Endothelial cell of umbilical vein (primary cell): ENCODE data around the gene ZNF124. TPM values are rescaled to one million over a fixed set of nuclear protein-coding genes. Genes with fewer than 3 reads are reported as not detected.

ENCODE experiments used
- BruUV-seq: library from RNA; stranded (reverse); fragments of 400-500 nt; replicated peaks from 2 replicates; lab custom pipeline; 2021; lab: Mats Ljungman, UMichigan
- CTCF ChIA-PET: fragments of 300-600, 350-600 bp; sonication (Branson Sonifier 250); formaldehyde crosslinking; loops from one replicate; lab custom pipeline; 2021; ENCODE audit warnings: antibody characterized with exemption, inconsistent platforms; lab: Charles Lee
- POLR2A ChIA-PET: fragments of 300-600, 350-600 bp; sonication (Branson Sonifier 250); formaldehyde crosslinking; loops from one replicate; lab custom pipeline; 2021; ENCODE audit warnings: antibody characterized with exemption, inconsistent platforms; lab: Charles Lee
- DNase-seq: peaks from one replicate; pipeline ENCODE4 v3.0.0-alpha.2; 2011; ENCODE audit warnings: low read depth, low spot score
- FAIRE-seq: peaks from 2 replicates; lab custom pipeline; 2011; peaks lifted over from hg19 to GRCh38; lab: Jason Lieb, UNC
- H2AFZ ChIP-seq: 2 replicates; pipeline ENCODE4 v1.6.0; 2012; ENCODE audit warnings: low read depth, low read length, control low read depth, inconsistent platforms
- H3K27ac ChIP-seq: 2 replicates; pipeline ENCODE4 v1.5.1; 2011; ENCODE audit warnings: low read depth, mild to moderate bottlenecking, control low read depth, low read length, moderate library complexity; ENCODE audit not compliant: insufficient read depth
- H3K27me3 ChIP-seq, 2 experiments: 2 replicates each; pipeline versions ENCODE4 v1.6.0 to v1.6.1; 2011; ENCODE audit warnings: low read length in 2 of 2, mixed read lengths in 1 of 2; ENCODE audit not compliant: control insufficient read depth in 2 of 2, insufficient read depth in 2 of 2
- H3K36me3 ChIP-seq, 2 experiments: 2 replicates in 1 of 2; 3 replicates in 1 of 2; pipeline ENCODE4 v1.5.1; 2011; ENCODE audit warnings: low read length in 2 of 2, mild to moderate bottlenecking in 1 of 2, moderate library complexity in 1 of 2; ENCODE audit not compliant: control insufficient read depth in 2 of 2, insufficient read depth in 2 of 2; ENCODE audit errors: extremely low read depth in 1 of 2
- H3K4me1 ChIP-seq: 3 replicates; pipeline ENCODE4 v1.5.1; 2011; ENCODE audit warnings: mild to moderate bottlenecking, low read length; ENCODE audit not compliant: control insufficient read depth, insufficient read depth; ENCODE audit errors: extremely low read depth
- H3K4me2 ChIP-seq: 2 replicates; pipeline ENCODE4 v1.6.1; 2011; ENCODE audit warnings: low read length, control low read depth, mixed read lengths; ENCODE audit not compliant: insufficient read depth
- H3K4me3 ChIP-seq, 3 experiments: fragments of 200-600 bp in 1 of 3; sonication (generic), shearing (Covaris generic) in 1 of 3; replicated peaks in 1 of 3; 2 replicates each; pipeline ENCODE4 v1.5.1; 2011 to 2016; ENCODE audit warnings: control low read depth in 3 of 3, low read length in 3 of 3, mild to moderate bottlenecking in 2 of 3, inconsistent platforms in 1 of 3, low read depth in 1 of 3, moderate library complexity in 1 of 3; ENCODE audit not compliant: insufficient read depth in 1 of 3
- H3K79me2 ChIP-seq: 2 replicates; pipeline ENCODE4 v1.6.0; 2012; ENCODE audit warnings: low read length, inconsistent platforms; ENCODE audit not compliant: control insufficient read depth, insufficient read depth
- H3K9ac ChIP-seq: replicated peaks from 2 replicates; pipeline ENCODE3; 2011; ENCODE audit warnings: low read length, control low read depth; ENCODE audit not compliant: insufficient read depth; ENCODE audit errors: extremely low read depth
- H3K9me1 ChIP-seq: replicated peaks from 3 replicates; pipeline ENCODE4 v1.6.0; 2011; ENCODE audit warnings: mild to moderate bottlenecking, low read length; ENCODE audit not compliant: control insufficient read depth, insufficient read depth; ENCODE audit errors: extremely low read depth
- H3K9me3 ChIP-seq: replicated peaks from 2 replicates; pipeline ENCODE4 v1.5.1; 2012; ENCODE audit warnings: low read length, inconsistent platforms; ENCODE audit not compliant: control insufficient read depth, insufficient read depth
- H4K20me1 ChIP-seq: replicated peaks from 2 replicates; pipeline ENCODE3; 2011; ENCODE audit warnings: mild to moderate bottlenecking, low read length; ENCODE audit not compliant: control insufficient read depth, insufficient read depth; ENCODE audit errors: extremely low read depth
- CTCF ChIP-seq, 2 donors: IDR thresholded peaks; 1 replicate in 1 of 2; 2 replicates in 1 of 2; pipeline ENCODE4 v1.5.1; 2011; ENCODE audit warnings: low read length in 2 of 2, mild to moderate bottlenecking in 2 of 2, moderate library complexity in 2 of 2, control low read depth in 1 of 2, inconsistent platforms in 1 of 2, low read depth in 1 of 2; ENCODE audit not compliant: insufficient read depth in 1 of 2; ENCODE audit errors: extremely low read depth in 1 of 2
- EZH2 ChIP-seq: IDR thresholded peaks from 2 replicates; pipeline ENCODE4 v1.6.1; 2012; ENCODE audit warnings: borderline replicate concordance, low read depth, mild to moderate bottlenecking, moderate library complexity, low read length, inconsistent platforms; ENCODE audit not compliant: severe bottlenecking
- FOS ChIP-seq: IDR thresholded peaks from 2 replicates; pipeline ENCODE4 v1.6.1; 2011; ENCODE audit warnings: mild to moderate bottlenecking, low read length, moderate library complexity, borderline replicate concordance; ENCODE audit not compliant: insufficient read depth
- MAX ChIP-seq: IDR thresholded peaks from 2 replicates; pipeline ENCODE4 v1.6.1; 2011; ENCODE audit not compliant: insufficient read depth, insufficient read length
- POLR2A ChIP-seq: IDR thresholded peaks from 2 replicates; pipeline ENCODE4 v1.6.1; 2012; ENCODE audit warnings: low read depth, mild to moderate bottlenecking, control low read depth, low read length
- POLR2AphosphoS5 ChIP-seq: IDR thresholded peaks from 2 replicates; pipeline ENCODE4 v1.6.1; 2012; ENCODE audit warnings: low read depth, mild to moderate bottlenecking, control low read depth, low read length, moderate library complexity; ENCODE audit not compliant: insufficient read depth
- dilution Hi-C: fragments of 300-500 bp; cut with MboI; formaldehyde crosslinking; loops from one replicate; pipeline ENCODE4 v1.15.0; 2019; ENCODE audit warnings: low sequenced_read_pairs; ENCODE audit not compliant: extremely low pct_ligation_motif_present
- intact Hi-C: fragments of 100-400 bp; cut with micrococcal nuclease; formaldehyde crosslinking; loops from one replicate; pipeline ENCODE4 v1.10.0; 2022
- polyA plus RNA-seq, 4 experiments: library from polyadenylated mRNA; depleted of rRNA in 3 of 4; stranded (reverse) in 3 of 4; unstranded in 1 of 4; fragments of >200 nt; gene quantifications; 2 replicates each; pipeline versions ENCODE4 v1.2.1 to v1.2.3, GENCODE V29; 2011 to 2012; ENCODE audit warnings: missing spikeins in 1 of 4
- total RNA-seq: library from RNA; stranded (reverse); gene quantifications from 2 replicates; pipeline ENCODE4 v1.2.3, GENCODE V29; 2021

Gene ZNF124
- total and polyA plus RNA-seq, 2 donors (not counting 3 experiments of a cell fraction or from before 2014, with no cell fraction given) = 3.5 to 25.6 TPM

- Histone ChIP-seq H3K36me3 (no peaks in the 10 kb centered on the region), H3K4me3 (no peak overlapping the region), H3K4me1 (no peaks in the 10 kb centered on the region), H4K20me1 (no peaks in the 10 kb centered on the region), H3K27ac (no peak overlapping the region), H3K27me3 (no peaks in the 10 kb centered on the region), H3K9ac (no peak overlapping the region), H3K9me3 (no peaks in the 10 kb centered on the region), H3K79me2 (no peaks in the 10 kb centered on the region), H2AFZ (no peak overlapping the region), H3K4me2 (no peak overlapping the region), H3K9me1 (no peaks in the 10 kb centered on the region)
- dilution Hi-C loops (no loop called here), intact Hi-C loops (no loop called here)
- DNase-seq (no peak), FAIRE-seq (no peak)
- ChIA-PET CTCF (no interaction called here), POLR2A (interaction anchor here (0.5 kb wide), 1 partner anchor 273 kb away, joined by 5 read pairs; no protein-coding TSS in a partner anchor)
- no peak for TF ChIP-seq FOS
- no peak for TF ChIP-seq POLR2AphosphoS5
- no peak for TF ChIP-seq EZH2
- no peak for TF ChIP-seq POLR2A
- TF ChIP-seq MAX = no peak
- TF ChIP-seq CTCF (IDR thresholded peaks at IDR 0.05; ENCODE audit: extremely low read depth in 1 of 2, insufficient read depth in 1 of 2, low read depth in 1 of 2, low read length in 2 of 2) = no peak
- no TSS peak for BruUV-seq
These were observed 3.6 kb upstream of the ZNF124 start for GRCh38 chr1:247175458-247175857.
